ENCODE results near the gene METAP1D.

Gene METAP1D

DNA sequence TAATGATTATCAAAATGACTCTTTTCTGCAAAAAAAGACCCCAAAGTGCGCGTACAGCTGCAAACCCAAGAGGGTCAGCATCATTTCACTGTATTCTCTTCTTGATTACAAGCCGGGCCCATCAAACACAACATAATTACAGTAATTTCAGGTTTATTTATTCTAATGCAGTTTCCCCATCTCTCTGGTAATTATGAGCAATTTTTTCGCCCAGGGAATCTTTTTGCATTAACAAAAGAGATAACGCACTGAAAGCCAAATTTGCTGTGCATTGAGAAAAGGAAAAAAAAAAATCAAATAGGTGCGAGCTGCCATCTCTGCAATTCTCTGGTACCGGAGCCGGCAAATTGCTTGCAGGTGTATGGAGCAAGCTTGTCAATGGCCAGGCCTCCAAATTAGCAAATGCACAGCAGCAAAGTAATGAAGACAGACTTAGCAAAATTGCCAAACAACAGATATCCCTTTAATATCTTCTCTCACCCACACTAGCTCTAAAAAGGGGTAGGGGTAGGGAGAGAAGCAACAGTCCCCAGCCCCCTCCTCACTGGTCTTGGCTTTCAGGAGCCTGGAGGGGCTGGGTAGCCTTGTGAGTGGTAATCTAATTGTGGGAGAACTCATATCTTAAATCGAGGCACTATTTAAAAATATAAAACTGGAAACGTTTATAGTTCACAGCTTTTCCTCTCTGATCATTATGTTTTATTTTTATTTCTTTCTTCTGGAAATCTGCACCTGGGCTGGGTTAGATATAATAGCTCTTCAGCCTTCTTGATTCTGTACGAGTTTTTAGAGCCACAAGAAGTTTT is 92.2 kb downstream of the METAP1D start:
- DNase-seq (ENCODE audit: low spot score) = no peak

DNA sequence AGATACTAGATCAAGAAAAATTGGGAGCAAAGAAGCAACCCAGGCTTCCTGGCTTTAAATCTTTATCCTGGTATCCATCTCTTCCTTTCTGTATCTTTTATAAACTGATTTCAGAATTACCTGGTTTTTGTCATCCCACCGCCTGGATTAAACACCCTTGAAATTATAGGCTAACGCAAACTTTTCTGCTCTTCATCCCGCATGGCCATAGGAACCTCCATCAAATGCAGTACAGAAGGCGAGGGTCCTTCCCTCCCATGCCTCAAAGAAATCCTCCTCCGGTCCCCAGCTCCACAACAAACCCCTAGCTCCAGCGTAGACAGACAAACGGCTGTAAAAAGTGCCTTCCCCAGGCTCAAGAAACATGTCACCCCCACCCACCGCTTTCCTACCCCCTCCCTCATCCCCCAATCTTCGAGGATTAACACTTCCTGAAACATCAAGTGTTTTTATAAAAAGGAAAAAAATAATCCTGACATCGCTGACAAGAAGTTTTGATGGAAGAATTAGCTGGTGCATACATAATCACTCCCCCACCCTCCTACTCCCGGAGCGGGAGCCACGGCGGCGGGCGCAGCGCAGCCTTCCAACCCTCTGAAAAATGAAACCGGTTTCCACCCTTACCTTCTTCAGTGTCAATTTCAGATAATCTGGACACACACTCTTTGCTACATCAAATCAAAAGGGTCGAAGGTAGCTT is 93.1 kb downstream of the METAP1D start:
- DNase-seq (ENCODE audit: low spot score) = no peak

DNA sequence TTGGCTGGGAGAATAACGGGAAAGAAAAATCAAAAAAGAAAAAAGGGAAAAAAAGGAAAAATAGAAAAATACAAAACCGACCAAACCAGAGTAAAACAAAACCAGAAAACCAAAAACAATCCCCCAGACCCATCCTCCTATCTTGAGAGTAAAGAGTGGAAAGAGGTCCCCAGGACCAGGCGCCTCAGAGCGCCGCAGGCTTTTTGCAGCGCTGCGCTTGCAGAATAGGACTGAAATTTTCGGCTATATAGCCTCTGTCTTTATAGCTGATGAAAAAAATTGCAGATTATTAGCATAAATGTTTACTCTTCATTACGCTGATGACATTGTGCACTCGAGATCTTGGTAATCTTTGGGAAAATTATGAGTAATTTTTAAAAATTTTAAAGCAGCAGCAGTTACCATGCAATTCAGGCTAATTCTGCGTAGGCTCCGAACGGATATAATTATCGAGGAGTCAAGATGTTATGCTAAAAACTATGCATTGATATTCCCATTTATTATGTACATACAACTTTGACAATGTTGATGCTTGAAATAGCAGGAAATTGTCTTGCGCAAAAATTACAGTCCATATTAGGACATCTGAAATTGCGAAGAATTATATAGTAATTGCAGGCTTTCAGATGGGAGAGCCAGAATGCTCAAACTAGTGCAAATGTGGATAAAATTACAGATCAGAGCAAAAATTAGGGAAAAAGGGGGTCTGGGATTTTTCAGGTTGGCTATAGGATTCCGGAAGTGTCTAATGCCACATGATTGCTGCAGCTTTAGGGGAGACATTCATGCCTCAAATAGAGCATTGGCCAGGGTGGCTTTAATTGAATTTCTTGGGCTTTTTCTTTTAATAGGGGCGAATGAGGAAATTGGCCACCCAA is 93.9 kb downstream of the METAP1D start:
- no peak for DNase-seq (ENCODE audit: low spot score)

DNA sequence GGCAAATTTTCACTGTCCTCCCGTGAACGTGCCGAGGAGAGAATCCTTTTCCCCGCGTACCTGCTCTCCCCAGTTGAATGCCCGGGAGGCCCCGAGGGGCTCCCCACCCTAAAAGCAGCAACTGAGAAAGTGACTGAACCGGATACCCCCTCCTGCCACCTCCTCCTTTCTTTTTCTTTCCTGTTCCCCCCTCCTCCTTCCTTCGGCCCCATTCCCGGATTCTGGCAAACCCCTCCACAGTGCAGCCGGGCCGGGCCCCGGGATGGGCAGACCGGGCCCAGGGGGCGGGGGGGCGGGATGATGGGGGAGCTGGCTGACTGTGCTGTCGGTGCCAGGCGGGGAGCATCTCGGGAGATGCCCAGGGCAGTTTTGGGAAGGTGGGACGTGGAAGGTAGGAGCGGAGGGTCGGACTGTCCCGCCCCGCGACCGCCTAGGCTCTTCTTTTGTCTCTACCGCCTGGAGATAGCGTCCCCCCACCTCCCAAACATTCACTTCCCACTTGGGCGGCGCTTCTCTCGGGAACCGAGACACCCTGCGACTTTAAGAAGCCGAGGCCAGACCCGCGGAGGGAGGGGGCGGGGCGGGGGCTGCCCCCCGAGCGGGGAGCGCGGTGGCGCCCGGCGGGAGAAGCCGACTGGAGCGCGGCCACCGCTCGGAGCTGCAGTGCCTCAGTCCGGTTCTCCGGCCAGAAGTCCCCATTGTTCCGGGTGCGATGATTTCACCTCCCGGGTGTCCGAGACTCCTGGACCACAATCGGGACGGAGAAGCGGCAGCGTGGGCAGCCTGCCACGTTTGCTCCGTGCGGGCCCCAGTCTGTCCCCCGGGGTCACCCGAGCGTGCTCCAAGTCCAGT is 94.8 kb downstream of the METAP1D start:
- DNase-seq (ENCODE audit: low spot score) = peak; percentile 70

DNA sequence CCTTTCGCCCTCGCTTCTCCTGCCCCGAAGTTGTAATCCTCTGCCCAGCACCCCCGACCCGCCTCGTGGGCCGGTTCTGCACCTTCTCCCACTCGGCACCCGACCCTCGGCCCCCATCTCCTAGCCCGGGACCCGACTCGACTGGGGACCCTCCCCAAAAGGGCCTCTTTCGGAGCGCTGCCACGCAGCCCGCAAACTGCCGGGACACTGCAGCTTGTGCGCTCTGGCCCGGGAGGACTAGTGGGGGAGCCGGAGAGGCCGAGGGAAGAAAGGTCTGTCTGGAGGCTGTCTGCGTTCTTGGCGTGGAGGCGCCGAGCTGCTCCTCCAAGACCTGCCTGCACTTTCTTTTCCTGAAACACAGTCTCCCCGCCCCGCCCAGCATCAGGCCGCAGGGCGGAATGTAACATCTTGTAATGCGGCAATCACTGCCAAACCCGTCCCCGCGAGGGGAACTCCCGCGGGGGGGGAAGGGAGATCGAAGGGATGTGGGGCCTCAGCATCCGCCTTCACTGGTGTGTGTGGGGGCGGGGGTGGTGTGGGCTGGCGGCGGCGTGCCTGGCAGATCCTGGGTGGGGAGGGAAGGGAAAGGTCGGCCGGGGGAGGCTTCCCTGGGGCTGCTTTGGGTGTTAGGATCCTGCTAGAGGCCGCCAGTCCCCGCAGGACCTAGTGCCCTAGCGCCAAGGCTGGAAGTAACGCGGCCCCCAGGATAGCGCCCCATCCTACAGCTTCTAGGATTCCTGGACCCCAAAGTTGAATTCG is 95.6 kb downstream of the METAP1D start:
- DNase-seq (ENCODE audit: low spot score) = peak; percentile 86

DNA sequence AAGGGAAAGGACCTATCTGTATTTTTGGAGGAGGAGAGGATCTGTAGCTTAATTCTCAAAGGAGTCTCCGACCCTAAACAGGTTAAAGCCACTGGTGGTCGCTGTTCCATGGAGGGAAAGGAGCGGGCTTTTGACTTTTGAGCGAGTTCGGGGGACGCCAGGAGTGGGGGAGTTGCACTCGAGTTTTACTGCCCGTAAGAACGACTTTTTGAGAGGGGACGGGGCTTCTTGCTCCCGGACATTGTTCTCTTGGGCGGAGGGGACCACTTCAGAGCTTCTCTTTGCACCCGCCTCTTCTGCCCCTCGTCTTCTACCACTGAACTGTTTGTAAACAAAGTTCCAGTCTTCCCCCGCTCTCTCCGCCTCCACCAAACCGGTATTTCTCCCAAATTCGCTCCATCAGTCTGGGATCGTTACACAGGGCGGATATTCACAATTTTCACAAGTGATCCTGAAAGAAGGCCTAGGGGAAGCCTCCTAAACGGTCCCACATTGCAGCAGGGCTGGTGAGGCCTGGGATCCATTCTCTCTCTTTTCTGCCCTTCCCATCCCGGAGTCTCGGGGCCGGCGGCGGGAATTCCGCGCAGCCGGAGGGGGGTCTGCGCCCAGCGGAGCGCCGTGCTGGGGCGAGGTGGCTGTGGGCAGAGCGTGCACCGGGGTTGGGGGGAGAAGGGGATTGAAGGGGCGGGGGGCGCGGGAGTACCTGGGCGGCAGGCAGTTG is 96.3 kb downstream of the METAP1D start:
- peak; percentile 76 for DNase-seq (ENCODE audit: low spot score)

DNA sequence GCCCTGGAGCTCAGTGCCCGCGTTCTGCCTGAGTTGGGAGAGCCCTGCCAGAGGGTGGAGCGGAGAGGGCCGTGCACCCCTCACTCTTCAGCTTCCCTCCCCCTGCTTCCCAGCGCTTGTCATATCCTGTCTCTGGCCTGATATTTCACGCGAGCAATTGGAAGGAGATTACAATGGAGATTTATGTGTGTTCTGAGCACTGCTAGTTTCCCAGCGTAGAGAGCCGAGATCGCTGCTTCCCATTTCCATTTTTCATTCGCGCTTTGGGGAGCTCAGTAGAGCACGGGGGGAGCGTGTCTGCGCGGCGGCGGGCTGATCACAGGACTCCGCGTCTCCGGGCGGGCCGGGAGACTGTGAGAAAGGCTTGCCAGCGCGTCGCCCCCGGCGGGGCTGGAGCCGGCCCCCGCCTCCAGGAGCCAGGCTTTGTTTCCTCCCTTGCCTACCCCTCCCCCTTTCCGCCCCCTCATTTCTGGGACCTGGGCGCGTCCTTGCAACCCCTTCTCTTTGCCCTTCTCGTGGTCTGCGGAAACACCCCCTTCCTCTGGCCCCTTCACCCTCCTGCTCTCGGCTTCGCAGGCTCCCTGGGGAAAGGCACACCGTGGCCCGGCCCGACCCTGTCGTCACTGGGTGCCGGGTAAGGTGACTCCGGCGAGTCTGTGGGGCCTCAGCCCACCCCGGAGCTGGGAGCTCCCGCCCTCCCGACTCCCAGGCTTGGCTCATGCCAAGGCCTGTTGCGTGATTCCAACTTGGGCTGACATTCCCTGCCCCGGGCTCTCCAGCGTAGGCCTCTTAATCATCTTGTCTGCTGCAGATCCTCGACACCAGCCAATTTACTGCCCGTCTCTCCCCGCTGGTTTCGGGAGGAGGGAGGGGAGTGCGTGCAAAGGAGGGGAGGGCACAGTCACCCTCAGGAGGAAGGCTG is 97.1 kb downstream of the METAP1D start:
- DNase-seq (ENCODE audit: low spot score) = peak; percentile 71

DNA sequence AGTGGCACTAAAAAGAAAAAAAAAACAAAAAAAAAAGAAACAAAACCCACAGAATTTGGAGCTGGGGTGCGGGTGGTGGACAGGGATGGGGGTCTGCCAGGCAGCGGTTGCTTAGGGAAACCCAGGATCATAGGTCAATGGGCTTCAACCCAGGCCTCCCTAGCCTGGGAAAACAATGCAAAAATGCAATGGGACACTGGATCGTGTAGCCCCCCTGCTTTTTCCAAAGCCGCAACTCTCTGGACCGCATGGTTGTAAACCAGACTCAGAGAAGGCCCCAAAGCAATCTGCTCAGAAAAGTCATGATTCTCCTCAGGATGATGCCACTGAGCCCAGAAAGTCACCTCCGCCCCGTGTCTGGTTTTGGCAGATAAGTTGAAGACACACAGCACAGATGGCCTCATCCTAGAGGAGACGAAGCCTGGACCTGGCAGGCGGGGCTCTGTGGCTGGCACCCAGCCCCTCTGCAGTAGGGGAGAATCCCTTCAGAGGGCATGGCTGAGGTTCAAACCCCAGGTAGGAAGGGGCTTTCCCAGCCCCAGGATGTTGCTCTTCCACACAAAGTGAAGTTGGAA is 97.9 kb downstream of the METAP1D start:
- DNase-seq (ENCODE audit: low spot score) = no peak

DNA sequence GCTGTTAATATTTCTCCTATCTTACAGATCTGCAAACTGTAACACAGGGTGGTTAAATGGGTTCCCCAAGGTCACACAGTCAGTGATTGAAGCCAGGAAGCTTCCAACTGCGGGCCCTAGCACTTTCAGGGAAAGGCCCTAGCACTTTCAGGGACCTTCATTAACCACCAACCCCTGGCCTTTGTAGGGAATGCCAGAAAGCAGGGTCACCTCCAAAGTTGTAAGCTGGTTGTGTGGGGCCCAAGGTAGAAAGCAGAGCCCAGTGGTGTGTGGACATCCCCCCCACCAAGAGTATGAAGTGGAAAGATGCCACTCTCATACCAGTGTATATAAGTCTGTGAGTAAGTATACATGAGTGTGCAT is 98.5 kb downstream of the METAP1D start:
- no peak for DNase-seq (ENCODE audit: low spot score)

DNA sequence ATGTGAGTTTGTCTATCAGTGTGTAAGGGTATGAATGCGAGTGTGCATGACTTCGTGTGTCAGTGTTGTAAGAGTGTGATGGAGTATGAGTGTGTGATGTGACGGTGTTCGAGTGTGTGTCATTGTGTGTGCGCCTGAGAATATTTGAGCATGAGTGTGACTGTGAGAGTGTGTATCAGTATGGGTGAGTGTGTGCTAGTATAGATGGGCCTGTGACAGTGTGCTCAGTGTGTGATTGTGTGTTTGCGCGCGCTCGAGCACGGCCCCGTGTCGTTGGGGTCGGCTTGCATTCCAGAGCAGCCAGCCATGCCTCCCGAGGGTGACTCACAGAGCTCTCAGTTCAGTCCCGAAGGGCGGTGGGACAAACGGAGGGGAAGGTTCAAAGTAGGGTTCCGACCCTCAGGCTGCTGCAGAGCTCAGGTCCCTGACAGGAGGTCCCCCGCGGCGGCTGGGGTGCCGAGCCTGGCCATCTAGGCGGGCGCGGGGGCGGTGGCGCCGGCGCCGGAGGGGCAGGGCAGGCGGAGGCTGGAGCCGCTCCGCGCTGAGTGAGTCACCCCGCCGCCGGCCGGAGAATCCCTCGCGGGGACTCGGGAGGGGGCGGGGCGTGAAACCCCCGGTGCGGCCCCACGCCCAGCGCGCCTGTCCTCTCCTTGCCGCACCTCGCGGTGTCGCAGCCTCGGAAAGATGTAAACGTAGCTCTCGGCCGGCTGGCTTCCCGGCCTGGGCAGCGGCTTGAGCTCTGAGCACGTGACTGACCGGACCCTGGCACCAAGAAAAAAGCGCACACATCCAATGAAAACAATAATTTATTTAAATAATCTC is 99.1 kb downstream of the METAP1D start:
- DNase-seq (ENCODE audit: low spot score) = peak; percentile 67

DNA sequence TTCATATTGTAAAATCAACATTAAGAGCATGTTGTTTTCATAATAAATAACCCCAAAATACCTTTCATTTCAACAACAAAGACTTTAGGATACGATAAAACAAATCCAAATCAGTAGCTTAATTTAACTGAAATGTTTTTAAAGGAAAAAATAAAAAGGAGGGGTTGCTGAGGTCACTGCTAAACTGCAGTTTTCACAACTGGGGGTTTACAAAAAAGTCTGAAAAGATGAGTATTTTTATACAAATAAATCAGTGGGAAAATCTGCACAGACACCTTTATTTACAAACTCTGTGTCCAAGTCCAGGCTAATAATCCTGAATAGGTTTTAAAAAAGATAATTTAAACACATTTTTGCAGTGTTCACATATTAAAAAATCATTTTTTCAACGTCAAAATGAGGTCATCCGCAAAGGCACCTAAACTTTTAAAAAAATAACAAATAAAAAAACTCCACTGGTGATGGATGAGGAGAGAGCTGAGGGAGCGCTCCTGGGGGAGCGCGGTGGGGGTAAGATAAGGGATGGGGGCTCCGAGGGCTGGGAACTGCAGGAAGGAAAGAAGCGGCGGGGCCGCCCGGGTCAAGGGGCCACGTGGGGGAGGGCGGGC is 99.8 kb downstream of the METAP1D start:
- no peak for DNase-seq (ENCODE audit: low spot score)

DNA sequence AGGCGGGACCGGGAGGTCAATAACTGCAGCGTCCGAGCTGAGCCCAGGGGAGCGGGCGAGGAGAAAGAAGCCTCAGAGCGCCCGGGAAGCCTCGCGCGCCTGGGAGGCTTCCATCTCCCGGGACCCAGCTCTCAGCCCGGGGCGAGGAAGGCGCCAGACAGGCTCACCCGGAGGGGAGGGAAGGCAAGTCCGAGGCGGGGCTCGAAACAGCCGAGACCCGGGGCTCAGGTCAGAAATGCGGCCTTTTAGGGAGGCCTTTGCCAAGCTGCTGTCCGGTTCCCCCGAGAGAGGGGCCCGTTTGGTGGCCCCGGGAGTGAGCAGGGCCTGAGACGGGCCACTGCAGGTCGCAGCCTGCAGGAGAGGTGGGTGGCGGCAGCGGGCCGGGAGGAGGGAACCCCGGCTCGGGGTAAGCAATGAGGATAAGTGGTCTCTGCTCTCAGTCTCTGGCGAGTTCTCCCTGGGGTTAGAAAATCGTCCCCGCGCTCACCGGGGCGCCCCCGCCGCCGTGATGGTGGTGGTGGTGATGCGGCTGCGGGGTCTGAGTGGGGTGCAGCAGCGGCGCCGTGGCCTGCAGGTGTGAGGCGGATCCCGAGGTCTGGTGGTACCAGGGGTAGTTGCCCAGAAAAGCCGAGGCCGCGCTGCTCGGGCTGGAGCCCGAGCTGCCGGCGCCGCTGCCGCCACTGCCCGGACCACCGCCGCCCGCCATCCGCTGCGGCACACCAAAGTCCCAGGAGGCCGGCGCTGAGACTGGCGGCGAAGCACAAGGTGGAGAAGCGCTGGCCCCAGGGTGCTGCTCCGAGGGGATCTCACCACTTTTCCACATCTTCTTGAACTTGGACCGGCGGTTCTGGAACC is 100.6 kb downstream of the METAP1D start:
- peak; percentile 76 for DNase-seq (ENCODE audit: low spot score)

DNA sequence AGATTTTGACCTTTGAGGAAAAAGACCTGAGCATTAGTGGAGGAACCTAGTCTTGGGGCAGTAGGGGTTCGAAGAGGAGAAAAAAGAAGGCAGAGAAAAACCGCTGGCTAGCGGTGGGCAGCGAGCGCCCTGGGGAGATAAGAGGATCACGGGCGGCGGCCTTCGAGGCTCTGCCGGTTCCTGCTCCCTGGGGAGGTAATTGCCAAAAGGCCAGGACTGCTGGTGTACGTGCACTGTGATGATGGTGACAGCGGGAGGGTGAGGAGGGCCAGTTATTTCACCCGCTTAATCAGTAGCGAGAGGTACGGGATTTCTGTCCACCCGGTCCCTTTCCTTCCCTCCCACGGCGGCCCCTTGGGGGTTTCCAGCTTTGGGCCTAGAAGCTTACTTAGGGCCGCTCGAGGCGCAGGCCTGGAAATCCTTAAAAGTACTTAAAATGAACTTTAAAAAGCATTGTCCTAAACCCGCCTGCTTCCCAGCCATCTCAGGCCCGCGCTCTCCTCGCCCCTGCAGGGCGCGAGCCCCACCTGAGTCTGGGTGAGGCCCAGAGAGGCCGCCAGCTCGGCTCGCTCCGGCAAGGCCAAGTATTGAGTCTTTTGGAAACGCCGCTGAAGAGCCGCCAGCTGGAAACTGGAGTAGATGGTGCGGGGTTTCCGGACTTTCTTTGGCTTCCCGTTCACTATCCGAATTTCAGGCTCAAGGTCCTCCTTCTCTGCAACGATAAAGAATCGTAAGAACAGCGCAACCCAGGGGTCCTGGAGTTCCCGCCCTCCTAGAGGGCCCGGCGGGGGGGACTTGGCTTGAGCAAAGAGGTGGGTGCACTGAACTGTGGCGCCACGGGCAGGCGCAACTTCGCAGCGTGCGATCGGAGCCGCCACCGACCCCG is 101.4 kb downstream of the METAP1D start:
- no peak for DNase-seq (ENCODE audit: low spot score)

DNA sequence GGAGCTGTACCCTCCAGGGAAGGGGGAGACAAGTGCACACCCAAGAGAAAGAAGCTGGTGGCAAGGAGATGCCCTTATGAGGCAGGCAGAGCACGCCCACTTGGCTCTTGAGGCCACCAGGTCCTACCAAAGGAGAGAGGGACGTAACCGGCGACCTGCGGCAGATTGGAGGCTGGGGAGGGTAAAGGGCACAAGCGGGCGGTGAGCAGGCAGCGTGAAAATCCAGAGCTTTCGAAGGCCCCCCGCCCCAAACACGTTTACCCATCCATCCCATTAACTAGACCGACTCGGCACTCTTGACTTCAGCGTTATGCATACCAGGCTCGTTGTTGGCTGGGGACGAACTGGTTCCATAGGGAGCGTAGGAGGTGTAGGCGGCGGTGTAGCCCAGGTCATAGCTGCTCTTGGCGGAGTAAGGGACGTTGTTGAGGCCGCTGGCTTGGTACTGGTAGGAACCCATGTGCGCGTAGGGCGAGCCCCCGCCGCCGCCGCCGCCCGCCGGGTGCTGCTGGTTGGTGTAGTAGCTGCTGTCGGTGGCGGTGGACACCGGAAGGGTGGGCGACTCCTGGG is 102.2 kb downstream of the METAP1D start:
- no peak for DNase-seq (ENCODE audit: low spot score)
